HG02943 (cell line): ENCODE measurements around the gene GRHL1.
"Not testable (repeated sequence)": the region's sequence is repeated elsewhere in the genome, so short reads cannot be mapped to it uniquely, and the experiment has no call there.

ENCODE experiments used
- ATAC-seq: cut with Tn5 transposase; IDR thresholded peaks from one replicate; pipeline ENCODE4 v1.9.1; 2021; ENCODE audit warnings: mild to moderate bottlenecking, low read depth, moderate library complexity; ENCODE audit not compliant: unreplicated experiment

Gene GRHL1

DNA sequence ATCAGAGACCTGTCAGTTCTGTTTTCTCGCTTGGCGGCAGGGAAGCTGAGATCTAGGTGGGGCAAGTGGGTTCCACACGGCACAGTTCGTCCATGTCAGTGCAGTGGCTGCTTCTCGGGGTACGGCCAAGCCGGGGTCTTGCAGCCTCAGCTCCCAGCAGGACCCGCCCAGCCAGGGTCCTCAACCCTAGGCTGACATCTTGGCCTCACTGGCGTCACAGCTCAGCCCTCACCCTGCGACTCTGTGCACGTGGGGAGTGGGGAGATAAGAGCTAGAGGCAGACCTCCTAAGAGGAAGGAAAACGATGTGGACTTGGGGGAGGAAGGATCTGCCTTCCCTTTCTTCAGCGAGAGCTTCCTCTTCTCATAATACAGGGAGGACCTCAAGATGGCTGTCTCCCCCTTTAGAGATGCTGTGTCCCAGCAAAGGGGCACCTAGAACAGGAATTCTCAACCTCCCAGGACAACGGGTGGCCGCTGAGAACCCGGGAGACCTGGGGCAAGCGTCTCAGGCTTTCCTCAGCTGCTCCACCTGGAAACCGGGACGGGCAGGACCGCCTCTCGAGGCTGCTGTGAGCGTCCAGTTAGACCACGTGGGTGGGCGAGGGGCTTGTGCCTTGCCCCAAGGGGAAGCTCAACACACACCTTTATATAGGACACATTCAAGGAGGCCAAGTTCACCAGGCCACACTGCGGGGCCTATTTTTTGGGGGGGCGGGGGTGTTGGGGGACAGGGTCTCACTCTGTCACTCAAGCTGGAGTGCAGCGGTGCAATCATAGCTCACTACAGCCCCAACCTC is 68.3 kb downstream of the GRHL1 start:
- ATAC-seq = no peak

DNA sequence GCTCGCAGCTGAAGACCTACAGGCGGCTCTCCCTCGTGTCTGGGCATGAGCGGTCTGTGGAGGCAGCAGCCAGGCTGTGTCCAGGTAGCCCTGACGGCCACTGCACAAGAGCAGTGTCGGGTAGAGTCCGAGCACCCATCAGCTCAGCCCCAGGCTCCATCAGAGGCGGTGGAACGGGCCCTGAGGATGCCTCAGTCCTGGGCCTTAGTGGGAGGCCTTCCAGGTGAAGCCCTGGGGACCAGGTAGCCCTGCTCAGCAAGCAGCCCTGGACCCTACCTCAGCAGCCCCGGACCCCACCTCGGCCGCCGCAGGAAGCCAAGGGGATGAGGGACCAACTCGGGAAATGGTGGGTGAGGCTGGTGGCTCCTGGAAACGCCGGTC is 70.5 kb downstream of the GRHL1 start:
- no peak for ATAC-seq

DNA sequence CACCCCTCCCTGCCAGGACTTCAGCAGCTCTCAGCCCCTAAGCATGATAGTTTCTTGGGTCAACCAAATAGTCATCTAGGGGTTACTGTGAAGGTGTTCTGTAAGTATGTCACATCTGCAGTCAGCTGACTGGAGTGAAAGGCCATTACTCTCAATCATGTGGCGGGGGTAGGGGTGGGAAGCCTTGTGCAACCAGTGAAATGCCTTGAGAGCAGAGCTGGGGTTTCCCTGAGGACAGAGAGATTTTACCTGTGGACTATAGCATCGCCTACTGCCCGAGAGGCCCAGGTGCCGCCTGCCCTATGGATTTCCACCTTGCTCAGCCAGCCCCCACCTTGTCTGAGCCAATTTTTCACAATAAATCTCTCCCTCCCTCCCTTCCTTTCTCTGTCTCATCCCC is 71.0 kb downstream of the GRHL1 start:
- ATAC-seq = no peak

DNA sequence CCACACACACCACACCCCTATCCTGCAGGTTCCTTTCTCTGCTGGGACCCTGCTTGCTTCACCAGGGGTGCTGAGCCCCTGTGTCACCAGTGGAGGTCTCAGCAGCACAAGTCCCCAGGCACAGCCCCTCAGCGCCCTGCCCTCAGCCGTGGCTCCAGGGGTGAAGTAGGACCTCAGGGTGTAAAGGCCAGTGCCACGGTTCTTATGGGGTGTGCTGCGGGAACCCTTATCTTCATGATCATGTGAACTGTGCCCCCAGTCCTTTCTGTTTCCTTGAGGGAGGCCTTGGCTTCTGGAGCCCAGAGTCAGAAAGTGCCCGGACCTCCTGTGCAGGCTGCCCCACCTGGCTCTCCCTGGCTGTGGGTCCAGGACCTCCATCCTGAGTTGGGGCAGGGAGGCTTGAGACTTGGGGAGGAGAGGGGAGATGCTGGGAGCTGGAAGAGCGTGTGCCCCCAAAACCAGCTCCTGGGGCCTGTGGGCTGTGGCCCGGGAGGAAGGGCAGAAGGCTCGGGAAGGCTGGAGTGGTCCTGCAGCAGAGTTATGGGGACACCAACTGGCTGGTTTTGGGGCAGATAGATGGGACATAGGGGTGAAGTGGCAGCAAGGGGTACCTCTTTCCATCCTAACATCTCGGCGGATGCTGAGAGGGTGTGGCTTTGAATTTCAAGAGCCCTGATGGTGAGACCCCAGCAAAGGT is 71.6 kb downstream of the GRHL1 start:
- no peak for ATAC-seq

DNA sequence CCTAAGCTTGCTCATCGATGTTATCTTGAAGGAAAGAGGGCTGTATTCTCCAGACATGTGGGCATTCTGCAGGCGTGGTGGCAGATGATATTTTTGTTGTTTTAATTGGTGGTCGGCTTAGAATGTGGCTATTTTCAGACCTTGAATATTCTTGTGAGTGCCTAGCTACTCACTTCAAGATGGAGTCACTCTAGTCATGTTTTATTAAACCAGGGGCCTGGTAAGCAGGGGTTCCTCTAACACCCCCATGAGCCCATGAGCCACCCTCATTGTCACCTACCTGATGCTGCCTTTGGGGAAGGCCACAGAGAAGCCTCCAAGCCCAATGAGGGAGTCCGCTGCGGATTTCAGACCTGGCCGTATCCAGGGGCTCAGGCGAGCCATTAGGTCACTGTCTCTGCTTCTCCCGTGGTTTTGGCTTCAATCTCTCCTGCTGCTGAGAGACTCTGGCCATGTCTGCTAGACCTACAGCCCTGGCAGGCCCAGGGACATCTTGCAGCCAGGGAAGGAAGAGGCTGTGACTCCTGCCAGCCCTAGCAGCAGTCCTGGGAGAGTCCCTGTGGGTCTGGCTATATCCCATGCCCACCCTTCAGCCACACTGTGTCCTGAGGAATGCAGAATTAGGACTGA is 75.6 kb downstream of the GRHL1 start:
- no peak for ATAC-seq

DNA sequence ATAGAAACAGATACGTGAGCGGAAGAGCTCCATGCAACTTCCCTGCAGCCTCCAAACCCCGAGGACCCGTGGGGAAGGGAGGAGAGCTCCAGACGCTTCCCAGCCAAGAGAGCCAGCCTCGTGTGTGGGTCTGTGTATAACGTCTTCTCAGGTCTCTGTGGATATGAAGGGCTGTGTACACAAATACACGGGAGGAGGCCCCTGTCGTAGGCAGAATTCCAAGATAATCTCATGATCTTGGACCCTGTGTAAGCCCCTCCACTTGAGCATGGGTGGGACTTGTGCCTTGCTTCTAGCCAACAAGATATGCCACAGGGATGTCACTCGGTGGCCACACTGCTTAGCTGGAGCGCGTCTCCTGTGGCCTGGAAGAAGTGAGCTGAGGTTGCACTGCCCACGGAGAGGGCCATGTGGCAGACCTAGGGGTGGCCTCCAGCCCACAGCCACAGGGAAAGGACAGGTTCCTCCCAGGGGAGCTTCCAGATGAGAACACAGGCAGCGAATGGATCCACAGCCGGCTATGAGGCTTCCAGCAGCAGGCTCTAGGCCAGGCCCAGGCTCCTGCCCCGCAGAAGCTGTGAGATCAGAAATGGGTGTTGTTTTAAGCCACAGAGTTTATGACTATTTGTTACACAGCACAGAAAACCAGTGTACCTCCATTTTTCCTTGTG is 76.3 kb downstream of the GRHL1 start:
- no peak for ATAC-seq

DNA sequence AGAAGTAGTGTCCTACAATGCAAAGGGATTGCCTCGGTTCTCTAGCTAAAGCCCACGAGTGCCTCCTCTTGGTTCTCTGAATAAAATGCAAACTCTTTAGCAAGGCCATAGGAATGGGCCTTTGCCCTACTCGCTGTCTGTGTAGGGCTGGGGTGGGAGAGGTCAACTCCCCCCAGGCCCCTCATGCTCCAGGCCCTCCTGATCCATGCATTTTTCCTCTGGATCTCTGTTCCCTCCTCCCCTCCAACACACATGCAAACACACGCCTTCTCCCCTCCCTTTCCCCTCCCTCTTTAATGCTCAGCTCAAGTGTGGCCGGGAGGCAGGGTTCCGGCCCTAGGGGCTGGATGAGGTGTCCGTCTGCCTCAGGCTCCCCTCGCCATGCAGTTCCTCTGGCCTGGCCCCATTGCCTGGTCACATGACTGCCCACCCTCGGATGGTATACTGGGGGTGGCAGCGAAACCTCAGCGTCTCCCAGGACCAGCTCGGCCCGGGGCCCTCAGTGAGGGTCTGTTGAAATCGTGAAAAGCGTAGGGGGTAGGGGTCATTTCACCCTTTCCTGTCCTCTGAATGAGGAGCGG is 77.0 kb downstream of the GRHL1 start:
- ATAC-seq = no peak

DNA sequence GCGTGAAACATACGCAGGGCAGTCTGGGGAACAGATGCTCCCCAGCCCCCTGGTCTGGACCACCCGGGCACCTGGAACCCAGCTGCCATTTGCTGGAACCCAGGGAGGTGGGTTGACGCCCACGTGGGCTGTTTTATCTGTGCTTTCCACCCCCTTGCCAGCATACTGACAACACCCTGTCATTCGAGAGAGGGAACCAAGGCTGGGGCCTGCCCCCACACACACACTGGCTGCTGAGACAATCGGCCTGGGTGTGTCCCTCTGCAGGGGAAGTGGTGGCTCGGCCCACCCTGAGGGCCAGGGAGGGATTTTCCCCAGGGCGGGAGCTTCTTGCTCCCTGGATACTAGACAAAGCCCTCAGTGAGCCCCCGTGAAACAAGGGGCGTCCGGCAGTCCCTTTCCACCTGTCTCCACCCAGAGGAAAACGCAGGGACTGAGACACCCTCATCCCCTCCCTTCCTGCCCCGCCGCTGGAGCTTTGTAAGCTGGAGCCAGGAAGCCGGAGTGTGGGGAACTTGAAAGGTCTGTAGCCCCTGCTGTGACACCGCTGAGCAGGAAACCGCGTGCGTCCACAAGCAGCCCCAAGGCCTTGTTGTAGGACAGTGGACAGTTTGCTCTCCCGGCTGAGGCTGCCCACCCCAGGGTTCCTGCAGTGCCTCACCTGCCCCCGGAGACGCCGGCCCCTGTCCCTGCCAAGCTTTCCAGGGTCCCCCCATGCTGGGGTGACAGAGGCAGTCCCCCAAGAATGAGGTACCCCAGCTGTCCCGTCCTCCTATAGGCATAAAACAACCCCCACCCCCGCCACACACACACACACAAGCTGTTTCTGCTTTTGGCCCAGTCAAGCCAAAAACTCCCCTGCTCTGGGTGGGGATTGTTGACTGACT is 77.7 kb downstream of the GRHL1 start:
- peak; percentile 53 for ATAC-seq

DNA sequence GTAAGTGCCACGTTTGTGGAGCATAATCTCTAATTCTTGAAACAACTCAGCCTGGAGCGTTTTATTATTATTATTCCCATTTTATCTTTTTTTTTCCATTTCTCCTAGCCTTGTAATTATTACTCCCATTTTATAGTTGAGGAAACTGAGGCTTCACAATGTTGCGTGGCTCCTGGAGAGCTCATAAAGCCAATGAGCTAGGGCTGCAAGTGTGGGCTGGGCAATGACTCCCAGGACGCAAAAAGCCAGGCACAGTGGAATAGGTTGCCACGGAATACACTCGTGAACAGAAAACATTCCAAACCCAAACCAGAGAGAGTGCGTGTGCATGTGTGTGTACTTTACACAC is 78.4 kb downstream of the GRHL1 start:
- no peak for ATAC-seq

DNA sequence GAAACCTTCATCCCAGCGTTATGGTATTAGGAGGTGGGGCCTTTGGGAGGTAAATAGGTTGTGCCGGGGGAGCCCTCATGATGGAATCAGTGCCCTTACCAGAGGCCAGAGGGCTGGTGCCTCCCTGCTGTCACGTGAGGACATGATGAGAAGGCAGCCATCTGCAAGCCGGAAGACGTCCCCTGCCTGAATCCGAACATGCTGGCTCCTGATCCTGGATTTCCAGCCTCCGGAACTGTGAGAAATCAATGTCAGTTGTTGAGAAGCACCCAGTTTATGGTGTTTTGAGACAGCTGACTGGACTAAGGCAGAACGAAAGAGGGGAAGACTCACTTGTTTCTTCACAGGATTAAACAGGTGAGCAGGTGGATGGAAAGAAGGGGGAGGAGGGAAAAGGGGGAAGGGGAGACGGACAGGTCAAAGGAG is 78.8 kb downstream of the GRHL1 start:
- ATAC-seq = no peak

DNA sequence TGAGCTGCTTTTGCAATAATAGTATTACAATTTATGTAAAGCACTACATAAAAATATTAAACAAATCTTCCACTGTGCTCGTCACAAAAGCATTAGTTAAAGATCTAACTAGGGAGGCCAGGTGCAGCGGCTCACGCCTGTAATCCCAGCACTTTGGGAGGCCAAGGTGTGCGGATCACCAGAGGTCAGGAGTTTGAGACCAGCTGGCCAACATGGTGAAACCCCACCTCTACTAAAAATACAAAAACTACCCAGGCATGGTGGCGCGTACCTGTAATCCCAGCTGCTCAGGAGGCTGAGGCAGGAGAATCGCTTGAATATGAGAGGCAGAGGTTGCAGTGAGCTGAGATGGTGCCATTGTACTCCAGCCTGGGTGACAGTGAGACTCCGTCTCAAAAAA is 79.3 kb downstream of the GRHL1 start:
- not testable (repeated sequence) for ATAC-seq

DNA sequence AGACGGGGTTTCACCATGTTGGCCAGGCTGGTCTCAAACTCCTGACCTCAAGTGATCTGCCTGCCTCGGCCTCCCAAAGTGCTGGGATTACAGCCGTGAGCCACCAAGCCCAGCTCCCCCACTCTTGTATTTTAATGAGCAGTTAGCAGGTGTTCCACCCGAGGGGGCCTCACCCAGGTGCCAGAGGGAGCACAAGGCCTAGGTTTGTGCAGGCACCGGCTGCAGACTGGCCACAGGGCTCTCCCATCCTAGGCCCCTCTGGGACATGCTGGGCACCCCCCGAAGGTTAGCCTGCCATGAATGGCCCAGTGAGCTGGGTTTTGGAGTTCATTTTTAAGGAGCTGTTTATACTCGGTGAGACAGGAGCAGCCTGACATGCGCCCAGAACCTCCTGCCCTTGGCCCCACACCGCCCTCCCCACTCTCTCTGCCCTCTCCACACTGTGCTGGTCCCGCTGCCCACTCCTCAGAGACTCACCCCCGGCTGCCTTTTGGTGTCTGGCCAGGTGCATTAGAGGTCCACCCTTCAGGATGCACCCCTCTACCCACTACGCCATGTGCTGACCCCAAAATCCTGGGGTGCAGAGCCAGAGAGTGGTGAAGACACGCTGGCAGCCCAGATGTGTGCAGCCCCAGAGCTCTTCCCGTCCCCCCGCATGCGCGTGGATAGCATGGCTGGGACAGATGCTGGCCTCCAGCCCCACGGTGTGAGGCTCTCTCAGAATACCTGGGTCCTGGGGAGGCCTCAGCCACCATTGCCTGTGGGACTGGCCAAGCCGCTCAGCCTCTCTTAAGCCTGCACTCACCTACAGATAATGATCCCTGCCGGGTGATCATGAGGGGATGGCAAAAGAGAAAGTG is 80.6 kb downstream of the GRHL1 start:
- no peak for ATAC-seq

DNA sequence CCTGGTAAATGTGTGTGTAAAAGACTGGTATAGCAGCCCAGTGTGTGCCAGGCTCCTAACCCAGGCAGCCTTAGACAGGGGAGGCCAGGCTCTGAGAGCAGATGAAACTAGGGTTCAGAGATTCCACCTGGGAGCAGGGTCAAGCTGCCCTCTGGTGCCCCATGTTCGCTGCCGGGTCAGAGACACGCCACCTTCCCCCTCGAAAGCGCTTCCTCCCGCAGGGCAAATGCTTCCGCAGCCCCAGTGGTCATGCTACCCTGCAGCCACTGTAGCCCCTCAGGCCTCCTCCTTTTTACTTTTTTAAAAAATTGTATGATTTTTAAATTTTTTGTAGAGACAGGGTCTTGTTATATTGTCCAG is 81.2 kb downstream of the GRHL1 start:
- no peak for ATAC-seq

DNA sequence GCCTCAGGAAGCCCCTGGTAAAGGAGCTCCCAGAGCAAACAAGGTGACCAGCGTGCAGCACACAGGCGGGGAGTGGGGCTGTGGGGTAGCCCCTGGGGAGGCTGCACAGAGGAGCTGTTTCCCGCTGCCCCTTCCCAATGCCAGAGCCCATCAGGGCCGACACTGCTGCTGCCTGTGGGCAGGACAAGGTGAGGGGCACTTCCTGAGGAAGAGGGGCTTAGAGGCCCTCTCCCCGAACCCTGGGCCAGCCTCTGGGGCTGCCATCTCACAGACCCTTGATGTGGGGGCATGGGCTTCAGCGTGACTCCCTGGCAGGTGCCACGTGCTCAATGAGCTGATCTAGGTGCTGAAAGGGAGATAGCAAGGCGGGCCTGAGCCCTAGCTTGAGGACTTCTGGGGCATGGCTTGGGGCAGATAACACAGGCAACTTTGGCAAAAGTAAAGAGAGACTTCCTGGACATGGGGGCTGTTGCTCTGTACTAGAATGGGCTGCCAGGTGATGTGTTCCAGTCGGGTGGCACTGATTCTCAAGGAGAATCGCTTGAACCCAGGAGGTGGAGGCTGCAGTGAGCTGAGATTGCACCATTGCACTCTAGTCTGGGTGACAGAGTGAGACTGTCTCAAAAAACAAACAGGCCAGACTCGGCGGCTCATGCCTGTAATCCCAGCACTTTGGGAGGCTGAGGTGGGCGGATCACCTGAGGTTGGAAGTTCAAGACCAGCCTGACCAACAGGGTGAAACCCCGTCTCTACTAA is 81.9 kb downstream of the GRHL1 start:
- ATAC-seq = no peak

DNA sequence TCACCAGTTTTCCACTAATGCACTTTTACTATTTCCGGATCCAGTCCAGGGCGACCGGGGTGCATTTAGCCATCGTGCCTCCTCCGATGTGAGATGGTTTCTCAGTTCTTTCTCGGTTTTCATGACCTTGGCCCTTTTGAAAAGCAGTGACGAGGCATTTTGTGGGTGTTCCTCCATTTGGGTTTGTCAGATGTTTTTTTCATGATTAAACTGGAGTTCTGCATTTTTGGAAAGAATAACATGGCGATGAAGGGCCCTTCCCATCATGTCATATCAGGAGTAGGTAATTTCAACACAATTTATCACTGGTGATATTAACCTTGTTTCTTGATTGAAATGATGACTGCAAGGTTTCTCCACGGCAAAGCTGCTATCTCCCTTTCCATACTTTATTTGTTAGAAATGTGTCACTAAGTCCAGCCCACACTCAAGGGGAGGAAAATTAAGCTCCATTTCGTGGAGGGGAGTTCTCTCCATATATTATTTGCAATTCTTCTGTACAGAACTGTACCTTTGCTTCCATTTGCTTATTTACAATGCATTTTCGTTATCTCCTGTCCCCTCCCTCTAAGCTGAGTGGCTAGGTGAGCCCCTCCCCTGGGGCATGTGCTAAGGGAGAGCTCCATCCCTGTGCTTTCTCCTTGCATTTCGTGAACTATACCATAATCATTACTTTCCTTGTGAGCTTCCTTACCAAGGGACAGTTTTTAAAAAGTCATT is 83.0 kb downstream of the GRHL1 start:
- no peak for ATAC-seq

DNA sequence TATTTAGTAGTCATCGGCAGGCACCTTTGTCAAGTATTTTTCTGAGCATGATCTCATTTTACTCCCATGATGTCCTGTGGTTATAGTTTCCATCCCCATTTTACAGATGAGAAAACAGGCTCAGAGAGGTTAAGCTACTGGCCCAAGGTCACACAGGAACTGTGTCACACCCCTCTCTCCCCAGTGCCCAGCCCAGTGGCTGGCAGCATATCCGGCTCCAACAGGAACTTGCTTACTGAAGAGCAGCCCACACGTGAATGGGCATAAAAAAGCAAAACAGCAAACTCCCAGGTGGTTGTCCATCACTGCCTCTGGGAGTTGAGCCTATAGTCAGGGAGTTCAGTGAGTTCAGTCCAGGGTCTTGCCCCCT is 83.5 kb downstream of the GRHL1 start:
- ATAC-seq = no peak

DNA sequence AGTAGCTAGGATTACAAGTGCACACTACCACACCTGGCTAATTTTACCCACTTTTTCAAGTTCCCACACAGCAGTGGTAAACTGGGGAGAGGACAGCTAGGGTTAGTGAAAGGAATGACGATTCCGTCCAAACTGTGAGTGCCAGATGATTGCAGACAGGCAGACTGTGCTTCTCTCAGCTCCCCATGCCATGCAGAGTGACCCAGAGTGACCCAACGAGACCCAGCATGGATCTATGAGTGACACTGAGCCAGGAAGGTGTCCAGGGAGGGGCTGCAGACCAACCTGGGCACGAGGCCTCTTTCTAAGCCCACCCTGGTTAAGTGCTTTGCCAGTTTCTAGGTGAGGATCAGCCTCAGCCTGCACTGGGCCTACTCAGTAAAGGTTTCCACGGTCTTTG is 84.1 kb downstream of the GRHL1 start:
- ATAC-seq = no peak
